ACHN (cell line): ENCODE results near the gene BMP8A.

Experiments
- DNase-seq: peaks from one replicate; pipeline ENCODE4 v3.0.0-alpha.2; 2015
- in situ Hi-C: cut with HindIII; loops from 2 replicates; pipeline ENCODE4 v1.10.0; 2017; ENCODE audit warnings: low sequenced_read_pairs, low pct_ligation_motif_present, low pct_unique_long_range_greater_than_20kb

BMP8A gene

GRCh38 chr1:39554277-39554676, 62.8 kb downstream of the BMP8A start:
- DNase-seq: no peak
- in situ Hi-C loops: no loop called here

- DNase-seq: no peak
- in situ Hi-C loops: no loop called here
These were observed 69.8 kb downstream of the BMP8A start for GRCh38 chr1:39561279-39561678.

- no peak for DNase-seq
- in situ Hi-C loops: no loop called here
These were observed 71.5 kb downstream of the BMP8A start for GRCh38 chr1:39562886-39563285.

- in situ Hi-C loops: no loop called here
These were observed 72.2 kb downstream of the BMP8A start for GRCh38 chr1:39563669-39564068.

GRCh38 chr1:39564340-39564739, 72.9 kb downstream of the BMP8A start:
- no peak for DNase-seq
- in situ Hi-C loops: no loop called here

More at GRCh38 chr1:39563669-39564068, 72.2 kb downstream of the BMP8A start:
- no peak for DNase-seq

- in situ Hi-C loops: no loop called here
- DNase-seq: no peak
These were observed 73.5 kb downstream of the BMP8A start for GRCh38 chr1:39564941-39565340.

GRCh38 chr1:39566441-39567137, 75.2 kb downstream of the BMP8A start:
- no peak for DNase-seq
- in situ Hi-C loops: no loop called here

GRCh38 chr1:39567302-39567701, 75.9 kb downstream of the BMP8A start:
- in situ Hi-C loops: no loop called here
- DNase-seq: no peak

- in situ Hi-C loops: no loop called here
- DNase-seq: no peak
These were observed 76.8 kb downstream of the BMP8A start for GRCh38 chr1:39568208-39568607.

GRCh38 chr1:39569034-39569433, 77.6 kb downstream of the BMP8A start:
- in situ Hi-C loops: no loop called here
- no peak for DNase-seq

- in situ Hi-C loops: no loop called here
- DNase-seq: no peak
These were observed 79.2 kb downstream of the BMP8A start for GRCh38 chr1:39570477-39571177.

- in situ Hi-C loops: no loop called here
- DNase-seq: no peak
These were observed 79.7 kb downstream of the BMP8A start for GRCh38 chr1:39571178-39571483.

GRCh38 chr1:39572379-39573096, 81.1 kb downstream of the BMP8A start:
- in situ Hi-C loops: no loop called here

GRCh38 chr1:39573097-39573465, 81.6 kb downstream of the BMP8A start:
- DNase-seq: no peak
- in situ Hi-C loops: no loop called here

More at GRCh38 chr1:39572379-39573096, 81.1 kb downstream of the BMP8A start:
- no peak for DNase-seq

- no peak for DNase-seq
- in situ Hi-C loops: no loop called here
These were observed 82.5 kb downstream of the BMP8A start for GRCh38 chr1:39573736-39574624.

GRCh38 chr1:39574646-39575045, 83.2 kb downstream of the BMP8A start:
- no peak for DNase-seq

More at GRCh38 chr1:39574646-39575045, 83.2 kb downstream of the BMP8A start:
- in situ Hi-C loops: no loop called here
